Measurements from ENCODE around the gene RNF207.

RNF207 gene

GRCh38 chr1:6269720-6270400, 63.9 kb downstream of the RNF207 start:
- DNase-seq = no peak

GRCh38 chr1:6270401-6270800, 64.5 kb downstream of the RNF207 start:
- DNase-seq = no peak
